Body of pancreas (tissue), 4 donors: ENCODE results near the gene UBE4B. TPM values are rescaled to one million over a fixed set of nuclear protein-coding genes. Genes with fewer than 3 reads are reported as not detected.
"Not testable (repeated sequence)": the region's sequence is repeated elsewhere in the genome, so short reads cannot be mapped to it uniquely, and the experiment has no call there.

Source experiments
- ATAC-seq: fragments of 150-250 bp; one replicate; pipeline ENCODE4 v1.9.1; 2016
- DNase-seq, 4 donors: peaks; one replicate each; pipeline ENCODE4 v3.0.0-alpha.2; 2019
- H3K27ac ChIP-seq, 4 donors: fragments of 200-600 bp; sonication (generic); 1 replicate in 3 of 4; 2 replicates in 1 of 4; pipeline versions ENCODE4 v1.5.1 to v1.6.1; 2016 to 2019; ENCODE audit warnings: mild to moderate bottlenecking in 1 of 4, mixed read lengths in 1 of 4, moderate library complexity in 1 of 4
- H3K27me3 ChIP-seq, 2 donors: fragments of 200-600 bp; sonication (generic); one replicate each; pipeline ENCODE4 v1.6.0; 2016; ENCODE audit warnings: mild to moderate bottlenecking in 1 of 2
- H3K36me3 ChIP-seq, 2 donors: fragments of 200-600 bp; sonication (generic); replicated peaks in 1 of 2; 2 replicates each; pipeline ENCODE4 v1.5.1; 2016; ENCODE audit warnings: low read depth in 2 of 2; ENCODE audit not compliant: insufficient read depth in 1 of 2
- H3K4me1 ChIP-seq: fragments of 200-600 bp; sonication (generic); one replicate; pipeline ENCODE4 v1.6.0; 2016
- H3K4me3 ChIP-seq, 2 donors: fragments of 200-600 bp; sonication (generic); 1 replicate in 1 of 2; 2 replicates in 1 of 2; pipeline ENCODE4 v1.5.1; 2016 to 2019
- H3K9me3 ChIP-seq, 3 donors: fragments of 200-600 bp; sonication (generic); 1 replicate in 2 of 3; 2 replicates in 1 of 3; pipeline ENCODE4 v1.5.1; 2016
- POLR2A ChIP-seq, 3 donors: fragments of 450-650 bp; IDR thresholded peaks; one replicate each; pipeline ENCODE4 v1.6.1; 2016; ENCODE audit warnings: antibody characterized with exemption in 3 of 3, mild to moderate bottlenecking in 2 of 3
- WGBS, 2 donors: methylation state at CpG; one replicate each; pipeline ENCODE4 v1.1.5; 2017; 5-methylcytosine and 5-hydroxymethylcytosine counted together
- intact Hi-C: fragments of 100-400 bp; cut with DNase I; formaldehyde crosslinking; loops from one replicate; pipeline ENCODE4 v1.15.1; 2023
- total RNA-seq, 2 donors: library from RNA; depleted of rRNA; stranded (reverse); fragments of >200 nt; gene quantifications; one replicate each; pipeline ENCODE4 v1.1.0, GENCODE V29; 2016
- TF ChIP-seq, protein P1 (sequence below), 7 experiments: fragments of 450-650 bp in 4 of 7; fragments of 200-600 bp in 3 of 7; sonication (generic) in 3 of 7; IDR thresholded peaks; one replicate each; pipeline ENCODE4 v1.5.1; 2016 to 2019; ENCODE audit warnings: antibody characterized with exemption in 7 of 7

Gene UBE4B
- total RNA-seq, 2 donors from 2014 or later: 43.8 to 57.0 TPM

DNA sequence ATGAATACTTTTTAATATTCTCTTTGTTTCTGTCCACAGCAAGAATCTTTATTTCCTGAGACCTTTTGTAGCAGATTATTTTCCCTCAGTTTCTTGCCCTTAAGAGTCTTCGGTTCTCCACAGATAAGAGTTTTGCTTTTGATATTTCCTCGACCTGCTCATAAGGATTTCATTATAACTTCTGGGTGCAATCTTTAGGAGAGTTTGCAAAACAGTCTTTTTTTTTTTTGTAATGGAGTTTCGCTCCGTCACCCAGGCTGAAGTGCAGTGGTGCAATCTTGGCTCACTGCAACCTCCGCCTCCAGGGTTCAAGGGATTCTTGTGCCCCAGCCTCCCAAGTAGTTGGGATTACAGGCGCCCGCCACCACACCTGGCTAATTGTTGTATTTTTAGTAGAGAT is 10.1 kb upstream of the UBE4B start:
- H3K9me3 ChIP-seq: no peaks in the 10 kb centered on the region
- DNase-seq: no peak
- ATAC-seq: no peak
- 80 to 81% methylated on average over 7 of the region's 7 CpGs for WGBS, 2 donors
- H3K27ac ChIP-seq: no peak overlapping the region
- intact Hi-C loops: loop anchor here (10.0 kb wide), 1 partner anchor 148 kb away; no protein-coding TSS in a partner anchor
- no peaks in the 10 kb centered on the region for H3K4me1 ChIP-seq
- H3K27me3 ChIP-seq: no peaks in the 10 kb centered on the region
- H3K4me3 ChIP-seq: no peak overlapping the region
- TF ChIP-seq, protein P1, sequence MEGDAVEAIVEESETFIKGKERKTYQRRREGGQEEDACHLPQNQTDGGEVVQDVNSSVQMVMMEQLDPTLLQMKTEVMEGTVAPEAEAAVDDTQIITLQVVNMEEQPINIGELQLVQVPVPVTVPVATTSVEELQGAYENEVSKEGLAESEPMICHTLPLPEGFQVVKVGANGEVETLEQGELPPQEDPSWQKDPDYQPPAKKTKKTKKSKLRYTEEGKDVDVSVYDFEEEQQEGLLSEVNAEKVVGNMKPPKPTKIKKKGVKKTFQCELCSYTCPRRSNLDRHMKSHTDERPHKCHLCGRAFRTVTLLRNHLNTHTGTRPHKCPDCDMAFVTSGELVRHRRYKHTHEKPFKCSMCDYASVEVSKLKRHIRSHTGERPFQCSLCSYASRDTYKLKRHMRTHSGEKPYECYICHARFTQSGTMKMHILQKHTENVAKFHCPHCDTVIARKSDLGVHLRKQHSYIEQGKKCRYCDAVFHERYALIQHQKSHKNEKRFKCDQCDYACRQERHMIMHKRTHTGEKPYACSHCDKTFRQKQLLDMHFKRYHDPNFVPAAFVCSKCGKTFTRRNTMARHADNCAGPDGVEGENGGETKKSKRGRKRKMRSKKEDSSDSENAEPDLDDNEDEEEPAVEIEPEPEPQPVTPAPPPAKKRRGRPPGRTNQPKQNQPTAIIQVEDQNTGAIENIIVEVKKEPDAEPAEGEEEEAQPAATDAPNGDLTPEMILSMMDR (IDR thresholded peaks at IDR 0.05): no peak
- TF ChIP-seq POLR2A (IDR thresholded peaks at IDR 0.05): no peak
- H3K36me3 ChIP-seq: no peaks in the 10 kb centered on the region

DNA sequence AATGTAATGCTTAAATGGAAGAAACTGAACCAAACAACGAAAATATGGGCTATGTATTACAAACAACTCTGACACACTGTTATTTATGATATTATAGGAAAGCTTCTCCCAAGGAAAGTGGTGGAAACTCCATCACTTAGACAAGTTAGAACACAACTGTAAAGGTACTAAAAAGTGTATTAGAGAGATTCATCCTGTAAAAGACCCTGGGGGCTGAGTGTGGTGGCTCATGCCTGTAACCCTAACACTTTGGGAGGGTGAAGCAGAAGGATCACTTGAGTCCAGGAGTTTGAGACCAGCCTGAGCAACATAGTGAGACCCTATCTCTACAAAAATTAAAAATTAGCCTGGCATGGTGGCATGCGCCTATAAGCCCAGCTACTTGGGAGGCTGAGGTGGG is 7.4 kb upstream of the UBE4B start:
- ATAC-seq: no peak
- no peak for TF ChIP-seq POLR2A (IDR thresholded peaks at IDR 0.05)
- TF ChIP-seq, protein P1 (IDR thresholded peaks at IDR 0.05): no peak
- H3K4me1 ChIP-seq: no peaks in the 10 kb centered on the region
- no peak for DNase-seq
- 67 to 77% methylated on average over 2 of the region's 2 CpGs for WGBS, 2 donors
- H3K27ac ChIP-seq: no peak overlapping the region
- intact Hi-C loops: loop anchor here (10.0 kb wide), 1 partner anchor 151 kb away; no protein-coding TSS in a partner anchor
- H3K9me3 ChIP-seq: no peaks in the 10 kb centered on the region
- H3K4me3 ChIP-seq: no peak overlapping the region
- H3K36me3 ChIP-seq: no peaks in the 10 kb centered on the region
- H3K27me3 ChIP-seq: no peaks in the 10 kb centered on the region

DNA sequence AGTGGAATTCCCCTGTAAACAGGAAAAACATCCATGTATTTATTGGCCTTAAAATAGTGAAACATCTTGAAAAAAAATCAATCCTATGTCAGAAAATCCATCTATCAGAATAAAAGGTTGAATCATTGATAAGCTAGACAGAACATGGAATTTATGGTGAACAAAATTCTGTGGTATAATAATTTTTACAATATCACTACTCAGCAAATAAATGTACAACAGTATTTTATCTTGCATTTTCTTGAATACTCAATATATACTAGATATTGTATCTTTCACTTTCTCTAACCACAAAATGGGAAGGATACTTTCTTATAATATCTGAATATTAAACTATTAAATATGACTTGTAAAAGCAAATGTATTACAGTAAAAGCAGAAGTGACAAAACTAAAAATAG is 5.7 kb upstream of the UBE4B start:
- intact Hi-C loops: loop anchor here (10.0 kb wide), 1 partner anchor 152 kb away; no protein-coding TSS in a partner anchor
- no peak for ATAC-seq
- no peaks in the 10 kb centered on the region for H3K27me3 ChIP-seq
- no peak overlapping the region for H3K27ac ChIP-seq
- no peaks in the 10 kb centered on the region for H3K36me3 ChIP-seq
- no peaks in the 10 kb centered on the region for H3K9me3 ChIP-seq
- DNase-seq: no peak
- no peak for TF ChIP-seq POLR2A (IDR thresholded peaks at IDR 0.05)
- TF ChIP-seq, protein P1 (IDR thresholded peaks at IDR 0.05): no peak
- peaks cover 2% of the 10 kb centered on the region for H3K4me1 ChIP-seq
- no peak overlapping the region for H3K4me3 ChIP-seq

DNA sequence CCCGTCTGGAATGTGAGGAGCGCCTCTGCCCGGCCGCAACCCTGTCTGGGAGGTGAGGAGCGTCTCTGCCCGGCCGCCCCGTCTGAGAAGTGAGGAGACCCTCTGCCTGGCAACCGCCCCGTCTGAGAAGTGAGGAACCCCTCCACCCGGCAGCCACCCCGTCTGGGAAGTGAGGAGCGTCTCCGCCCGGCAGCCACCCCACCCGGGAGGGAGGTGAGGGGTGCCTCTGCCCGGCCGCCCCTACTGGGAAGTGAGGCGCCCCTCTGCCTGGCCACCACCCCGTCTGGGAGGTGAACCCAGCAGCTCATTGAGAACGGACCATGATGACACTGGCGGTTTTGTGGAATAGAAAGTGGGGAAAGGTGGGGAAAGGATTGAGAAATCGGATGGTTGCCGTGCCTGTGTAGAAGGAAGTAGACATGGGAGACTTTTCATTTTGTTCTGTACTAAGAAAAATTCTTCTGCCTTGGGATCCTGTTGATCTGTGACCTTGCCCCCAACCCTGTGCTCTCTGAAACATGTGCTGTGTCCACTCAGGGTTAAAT is 3.7 kb upstream of the UBE4B start:
- H3K9me3 ChIP-seq, H3K27me3 ChIP-seq, H3K36me3 ChIP-seq, H3K4me3 ChIP-seq, H3K27ac ChIP-seq, DNase-seq, ATAC-seq, H3K4me1 ChIP-seq: not testable (repeated sequence)
- 74 to 81% methylated on average over 6 to 12 of the region's 24 CpGs for WGBS, 2 donors
- intact Hi-C loops: loop anchor here (10.0 kb wide), 1 partner anchor 154 kb away; no protein-coding TSS in a partner anchor

DNA sequence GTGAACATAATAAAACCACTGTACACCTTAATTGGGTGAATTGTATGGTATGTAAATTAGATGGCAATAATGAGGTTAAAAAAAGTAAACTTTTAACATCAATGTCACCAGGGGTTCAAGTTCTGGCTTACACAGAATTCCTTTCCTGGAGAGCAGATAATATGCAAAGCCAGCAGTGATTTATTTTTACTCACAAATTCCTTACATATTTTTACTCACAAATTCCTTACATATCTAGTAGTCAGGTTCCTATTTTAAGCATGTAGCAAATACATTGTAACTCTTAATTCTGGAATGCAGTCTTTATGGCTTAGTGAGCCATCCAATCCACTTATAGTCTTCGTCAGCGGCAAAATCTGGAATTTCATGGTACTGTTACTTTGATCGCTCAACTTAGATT is 1.3 kb upstream of the UBE4B start:
- peaks cover 30% of the 10 kb centered on the region for H3K4me1 ChIP-seq
- no peak overlapping the region for H3K27ac ChIP-seq
- WGBS, 2 donors: 90 to 92% methylated on average over 3 of the region's 3 CpGs
- no peak overlapping the region for H3K4me3 ChIP-seq
- no peaks in the 10 kb centered on the region for H3K36me3 ChIP-seq
- no peaks in the 10 kb centered on the region for H3K9me3 ChIP-seq
- no peaks in the 10 kb centered on the region for H3K27me3 ChIP-seq
- DNase-seq: no peak
- intact Hi-C loops: no loop called here
- no peak for ATAC-seq
- no peak for TF ChIP-seq POLR2A (IDR thresholded peaks at IDR 0.05)
- TF ChIP-seq, protein P1 (IDR thresholded peaks at IDR 0.05): no peak
